Measurements from ENCODE around the gene SV2B. TPM values are rescaled to one million over a fixed set of nuclear protein-coding genes. Genes with fewer than 3 reads are reported as not detected.

SV2B gene
- total and polyA plus RNA-seq, 2 experiments from 2014 or later = 0.17 to 2.2 TPM

DNA sequence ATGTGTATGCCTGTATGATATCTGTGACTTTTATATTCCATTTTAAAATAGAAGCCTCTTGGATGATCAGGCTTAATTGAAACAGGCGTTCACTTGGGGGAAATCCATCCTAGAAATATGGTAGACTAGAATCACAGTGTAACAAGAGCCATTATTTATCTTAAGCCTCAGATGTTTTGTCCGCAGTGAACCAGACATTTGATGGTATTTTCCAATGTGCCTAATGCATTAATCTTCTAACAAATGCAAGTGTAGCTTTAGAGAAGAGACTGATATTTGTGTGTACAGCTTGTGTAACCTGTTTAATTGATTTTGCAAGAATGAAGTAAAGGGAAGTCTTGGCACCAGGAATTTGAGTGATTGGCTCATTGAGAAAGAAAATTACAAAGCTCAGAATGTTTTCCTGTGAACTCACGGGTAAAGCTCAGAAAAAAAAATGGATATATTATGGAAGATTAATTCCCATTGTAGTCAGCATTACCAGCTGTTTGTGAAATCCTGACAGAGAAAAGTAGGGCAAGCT, 155.7 kb downstream of the SV2B start:
- Histone ChIP-seq H3K9me3 (ENCODE audit: low read depth) (no peaks in the 10 kb centered on the region), H3K4me1 (ENCODE audit: insufficient read depth) (no peaks in the 10 kb centered on the region), H3K4me2 (no peak overlapping the region), H3K79me2 (no peaks in the 10 kb centered on the region), H4K20me1 (ENCODE audit: insufficient read depth, poor library complexity, severe bottlenecking) (no peaks in the 10 kb centered on the region), H3K9me2 (replicated peaks; ENCODE audit: insufficient read depth) (no peaks in the 10 kb centered on the region), H3K27ac (no peak overlapping the region), H2AFZ (no peak overlapping the region), H3K4me3 (no peak overlapping the region), H3K36me3 (replicated peaks; ENCODE audit: insufficient read depth, low read depth) (no peaks in the 10 kb centered on the region), H3K27me3 (no peaks in the 10 kb centered on the region)
- WGBS (ENCODE audit: low lambda C conversion rate, missing lambda C conversion rate) = 74% methylated on average over 3 of the region's 3 CpGs
- DNase-seq (ENCODE audit: low spot score) = no peak
- TF ChIP-seq EZH2phosphoT487 (IDR thresholded peaks at IDR 0.05; ENCODE audit: low read depth, severe bottlenecking, unreplicated experiment) (no peak), EZH2 (IDR thresholded peaks at IDR 0.05; ENCODE audit: borderline replicate concordance) (no peak)
- TF ChIP-seq, protein P1, sequence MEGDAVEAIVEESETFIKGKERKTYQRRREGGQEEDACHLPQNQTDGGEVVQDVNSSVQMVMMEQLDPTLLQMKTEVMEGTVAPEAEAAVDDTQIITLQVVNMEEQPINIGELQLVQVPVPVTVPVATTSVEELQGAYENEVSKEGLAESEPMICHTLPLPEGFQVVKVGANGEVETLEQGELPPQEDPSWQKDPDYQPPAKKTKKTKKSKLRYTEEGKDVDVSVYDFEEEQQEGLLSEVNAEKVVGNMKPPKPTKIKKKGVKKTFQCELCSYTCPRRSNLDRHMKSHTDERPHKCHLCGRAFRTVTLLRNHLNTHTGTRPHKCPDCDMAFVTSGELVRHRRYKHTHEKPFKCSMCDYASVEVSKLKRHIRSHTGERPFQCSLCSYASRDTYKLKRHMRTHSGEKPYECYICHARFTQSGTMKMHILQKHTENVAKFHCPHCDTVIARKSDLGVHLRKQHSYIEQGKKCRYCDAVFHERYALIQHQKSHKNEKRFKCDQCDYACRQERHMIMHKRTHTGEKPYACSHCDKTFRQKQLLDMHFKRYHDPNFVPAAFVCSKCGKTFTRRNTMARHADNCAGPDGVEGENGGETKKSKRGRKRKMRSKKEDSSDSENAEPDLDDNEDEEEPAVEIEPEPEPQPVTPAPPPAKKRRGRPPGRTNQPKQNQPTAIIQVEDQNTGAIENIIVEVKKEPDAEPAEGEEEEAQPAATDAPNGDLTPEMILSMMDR (IDR thresholded peaks at IDR 0.05; ENCODE audit: poor library complexity) = no peak

DNA sequence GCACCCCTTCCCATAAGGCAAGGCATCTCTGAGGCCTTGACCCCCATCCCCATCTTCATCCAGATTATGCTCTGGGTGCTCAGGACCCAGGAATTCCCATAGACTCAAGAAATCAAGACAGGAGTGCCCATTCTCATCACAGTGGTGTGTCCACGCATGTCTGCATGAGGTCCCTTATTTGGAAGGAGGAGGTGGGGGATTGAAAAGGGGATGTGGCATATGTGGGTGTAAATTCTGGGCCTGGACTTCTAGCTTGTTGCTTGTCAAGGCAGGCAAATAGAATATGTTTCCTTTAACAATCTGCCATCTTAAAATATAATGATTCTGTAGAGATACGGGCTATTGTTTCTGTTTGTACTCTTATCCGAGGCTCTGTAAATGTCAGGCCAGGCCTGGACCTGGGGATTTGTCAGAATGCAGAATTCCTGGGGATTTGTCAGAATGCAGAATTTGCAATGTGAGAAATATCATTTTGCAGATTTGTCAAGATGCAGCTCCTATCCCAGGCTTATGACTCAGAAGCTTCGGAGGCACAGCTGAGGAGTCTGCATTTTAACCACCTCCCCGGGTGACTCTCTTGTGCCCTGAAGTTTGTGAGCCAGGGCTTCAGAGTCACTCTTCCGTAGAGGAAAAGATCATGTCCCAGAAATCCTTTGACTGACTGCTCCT, 157.8 kb downstream of the SV2B start:
- Histone ChIP-seq H3K27me3 (no peaks in the 10 kb centered on the region), H4K20me1 (ENCODE audit: insufficient read depth, poor library complexity, severe bottlenecking) (no peaks in the 10 kb centered on the region), H3K4me2 (no peak overlapping the region), H3K9me2 (replicated peaks; ENCODE audit: insufficient read depth) (no peaks in the 10 kb centered on the region), H3K9me3 (ENCODE audit: low read depth) (no peaks in the 10 kb centered on the region), H3K79me2 (no peaks in the 10 kb centered on the region), H2AFZ (no peak overlapping the region), H3K4me3 (no peak overlapping the region), H3K36me3 (replicated peaks; ENCODE audit: insufficient read depth, low read depth) (no peaks in the 10 kb centered on the region), H3K27ac (no peak overlapping the region), H3K4me1 (ENCODE audit: insufficient read depth) (no peaks in the 10 kb centered on the region)
- WGBS (ENCODE audit: low lambda C conversion rate, missing lambda C conversion rate) = 80% methylated on average over 6 of the region's 6 CpGs
- no peak for DNase-seq (ENCODE audit: low spot score)
- TF ChIP-seq, protein P1 (IDR thresholded peaks at IDR 0.05; ENCODE audit: poor library complexity) = no peak
- no peak for TF ChIP-seq EZH2phosphoT487 (IDR thresholded peaks at IDR 0.05; ENCODE audit: low read depth, severe bottlenecking, unreplicated experiment)
- no peak for TF ChIP-seq EZH2 (IDR thresholded peaks at IDR 0.05; ENCODE audit: borderline replicate concordance)

DNA sequence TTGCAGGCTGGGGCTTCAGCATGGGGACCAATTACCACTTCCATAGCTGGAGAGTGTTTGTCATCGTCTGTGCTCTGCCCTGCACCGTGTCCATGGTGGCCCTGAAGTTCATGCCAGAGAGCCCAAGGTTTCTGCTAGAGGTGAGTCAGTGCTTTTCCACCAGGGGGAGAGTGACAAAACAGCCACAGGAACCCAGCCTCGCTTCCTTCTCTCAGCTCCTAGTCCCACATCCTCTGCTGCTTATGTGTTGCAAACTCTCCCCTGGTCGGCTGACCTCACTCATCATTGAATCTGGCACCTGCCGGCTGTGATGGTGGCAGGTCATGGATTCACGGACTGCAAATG, 158.3 kb downstream of the SV2B start:
- H4K20me1 ChIP-seq (ENCODE audit: insufficient read depth, poor library complexity, severe bottlenecking) = no peaks in the 10 kb centered on the region
- H3K36me3 ChIP-seq (replicated peaks; ENCODE audit: insufficient read depth, low read depth) = no peaks in the 10 kb centered on the region
- H3K9me2 ChIP-seq (replicated peaks; ENCODE audit: insufficient read depth) = no peaks in the 10 kb centered on the region
- H3K27me3 ChIP-seq = no peaks in the 10 kb centered on the region
- H3K4me1 ChIP-seq (ENCODE audit: insufficient read depth) = no peaks in the 10 kb centered on the region
- no peak for TF ChIP-seq EZH2phosphoT487 (IDR thresholded peaks at IDR 0.05; ENCODE audit: low read depth, severe bottlenecking, unreplicated experiment)
- TF ChIP-seq, protein P1 (IDR thresholded peaks at IDR 0.05; ENCODE audit: poor library complexity) = no peak
- no peak for TF ChIP-seq EZH2 (IDR thresholded peaks at IDR 0.05; ENCODE audit: borderline replicate concordance)
- H2AFZ ChIP-seq = no peak overlapping the region
- no peak overlapping the region for H3K4me2 ChIP-seq
- 65% methylated on average over 6 of the region's 6 CpGs for WGBS (ENCODE audit: low lambda C conversion rate, missing lambda C conversion rate)
- no peak for DNase-seq (ENCODE audit: low spot score)
- H3K9me3 ChIP-seq (ENCODE audit: low read depth) = no peaks in the 10 kb centered on the region
- no peaks in the 10 kb centered on the region for H3K79me2 ChIP-seq
- H3K27ac ChIP-seq = no peak overlapping the region
- no peak overlapping the region for H3K4me3 ChIP-seq
